ENCODE measurements around the gene PBRM1. TPM values are rescaled to one million over a fixed set of nuclear protein-coding genes. Genes with fewer than 3 reads are reported as not detected.

PBRM1 gene
- total and polyA plus RNA-seq, 2 of the 8 experiments (the other 6 are each of a cell fraction or from before 2014, with no cell fraction given): 19.3 to 65.8 TPM

DNA sequence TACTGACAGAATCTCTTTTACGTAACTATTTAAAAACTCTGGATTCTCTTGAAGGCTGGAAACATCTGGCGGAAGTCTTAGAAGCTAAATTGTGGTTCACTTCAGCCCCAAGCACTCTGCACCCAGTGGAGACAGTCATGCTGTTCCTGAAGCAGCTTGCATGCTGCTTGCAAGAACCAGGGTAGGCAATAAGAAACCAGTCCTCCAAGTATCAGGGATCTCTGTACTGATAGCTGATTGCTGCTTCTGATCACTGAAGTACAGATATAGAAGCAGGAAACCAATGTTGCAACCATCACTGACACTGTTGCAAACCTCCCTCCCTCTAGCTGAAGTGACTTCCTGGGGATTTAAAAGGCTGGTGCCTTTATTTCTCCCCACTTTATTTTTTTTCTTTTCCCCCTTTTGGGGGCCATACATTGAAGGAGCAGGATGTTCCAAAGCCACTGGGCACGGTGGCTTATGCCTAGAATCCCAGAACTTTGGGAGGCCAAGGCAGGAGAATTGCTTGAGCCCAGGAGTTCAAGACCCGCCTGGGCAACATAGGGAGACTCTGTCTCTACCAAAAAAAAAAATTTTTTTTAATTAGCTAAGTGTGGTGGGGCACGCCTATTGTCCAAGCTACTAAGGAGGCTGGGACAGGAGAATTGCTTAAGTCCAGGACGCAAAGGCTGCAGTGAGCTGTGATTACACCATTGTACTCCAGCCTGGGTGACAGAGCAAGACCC lies 35.5 kb upstream of the PBRM1 start:
- Histone ChIP-seq H3K79me1 (ENCODE audit: low read depth, low read length) (no peaks in the 10 kb centered on the region), H2AK5ac (ENCODE audit: low read depth, low read length) (no peak overlapping the region), H3K27me3 (replicated peaks in 1 of 4; ENCODE audit: control insufficient read depth in 3 of 4, extremely low read depth in 1 of 4, insufficient read depth in 3 of 4, low read length in 3 of 4) (no peaks in the 10 kb centered on the region), H3K79me2 (ENCODE audit: control insufficient read depth in 1 of 2, insufficient read depth in 2 of 2, low read length in 2 of 2) (no peaks in the 10 kb centered on the region), H3K27ac (ENCODE audit: low read depth, low read length) (no peak overlapping the region), H3K9me3 (ENCODE audit: insufficient read depth in 2 of 2, low read depth in 1 of 2, low read length in 1 of 2) (no peaks in the 10 kb centered on the region), H2BK5ac (ENCODE audit: low read depth, low read length) (no peak overlapping the region), H2BK120ac (replicated peaks; ENCODE audit: low read depth, low read length) (no peak overlapping the region), H2AFZ (ENCODE audit: low read length) (no peak overlapping the region), H4K20me1 (replicated peaks in 1 of 2; ENCODE audit: control insufficient read depth in 1 of 2, insufficient read depth in 2 of 2, low read length in 2 of 2) (no peaks in the 10 kb centered on the region), H4K5ac (ENCODE audit: insufficient read length, low read depth, low read length) (no peak overlapping the region), H3K4me3 (ENCODE audit: extremely low read depth in 1 of 4, insufficient read depth in 2 of 4, low read depth in 3 of 4, low read length in 4 of 4) (no peak overlapping the region), H3K56ac (replicated peaks; ENCODE audit: insufficient read length, low read depth, low read length) (no peak overlapping the region), H3K18ac (ENCODE audit: extremely low read depth, low read length) (no peak overlapping the region), H3K14ac (ENCODE audit: insufficient read length) (no peak overlapping the region), H3K23me2 (ENCODE audit: low read depth, low read length) (no peaks in the 10 kb centered on the region), H3K4me2 (ENCODE audit: insufficient read depth in 1 of 2, low read depth in 2 of 2, low read length in 2 of 2) (no peak overlapping the region), H3K4me1 (replicated peaks in 1 of 4; ENCODE audit: control insufficient read depth in 3 of 4, insufficient read depth in 4 of 4, low read length in 3 of 4) (no peaks in the 10 kb centered on the region), H2BK12ac (ENCODE audit: low read depth, low read length) (no peak overlapping the region), H3K9ac (replicated peaks in 1 of 4; ENCODE audit: extremely low read depth in 1 of 4, low read depth in 3 of 4, low read length in 3 of 4) (no peak overlapping the region), H2BK15ac (ENCODE audit: low read length) (no peak overlapping the region), H4K91ac (replicated peaks; ENCODE audit: insufficient read length, low read length) (no peak overlapping the region), H3K36me3 (ENCODE audit: control insufficient read depth in 2 of 4, insufficient read depth in 4 of 4, low read length in 3 of 4) (no peaks in the 10 kb centered on the region; a peak in 1 of 8 replicates), H3K23ac (ENCODE audit: insufficient read length) (no peak overlapping the region), H4K8ac (ENCODE audit: extremely low read depth, insufficient read depth, low read length) (no peak overlapping the region), H2BK20ac (ENCODE audit: low read length) (no peak overlapping the region), H3K4ac (replicated peaks; ENCODE audit: insufficient read length, low read depth, low read length) (no peak overlapping the region)
- CTCF ChIA-PET (ENCODE audit: partially characterized antibody): no interaction called here
- DNase-seq (ENCODE audit: low read depth in 1 of 2, low spot score in 2 of 2): no peak
- FAIRE-seq: no peak
- POLR2A ChIA-PET (ENCODE audit: partially characterized antibody): interaction anchor here (0.8 to 8.9 kb wide), 4 partner anchors 11 to 159 kb away, joined by 3 to 106 read pairs (median 4); partner anchors contain the start of genes GNL3 and PBRM1
- no peak for TF ChIP-seq CHD2 (IDR thresholded peaks at IDR 0.05; ENCODE audit: low read length)
- TF ChIP-seq RFX5 (IDR thresholded peaks at IDR 0.05; ENCODE audit: borderline replicate concordance, low read depth, low read length): no peak
- no peak for TF ChIP-seq BRCA1 (IDR thresholded peaks at IDR 0.05; ENCODE audit: low read depth, low read length)
- TF ChIP-seq, protein P1, sequence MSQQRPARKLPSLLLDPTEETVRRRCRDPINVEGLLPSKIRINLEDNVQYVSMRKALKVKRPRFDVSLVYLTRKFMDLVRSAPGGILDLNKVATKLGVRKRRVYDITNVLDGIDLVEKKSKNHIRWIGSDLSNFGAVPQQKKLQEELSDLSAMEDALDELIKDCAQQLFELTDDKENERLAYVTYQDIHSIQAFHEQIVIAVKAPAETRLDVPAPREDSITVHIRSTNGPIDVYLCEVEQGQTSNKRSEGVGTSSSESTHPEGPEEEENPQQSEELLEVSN (IDR thresholded peaks at IDR 0.05): no peak
- no peak for TF ChIP-seq KDM4A (IDR thresholded peaks at IDR 0.05; ENCODE audit: low read depth, low read length, severe bottlenecking)
- no peak for TF ChIP-seq GABPA (IDR thresholded peaks at IDR 0.05; ENCODE audit: borderline replicate concordance, insufficient read depth, low read length)
- no peak for TF ChIP-seq SAP30 (IDR thresholded peaks at IDR 0.05; ENCODE audit: insufficient read depth, insufficient replicate concordance, low read length)
- no peak for TF ChIP-seq HDAC2 (IDR thresholded peaks at IDR 0.05; ENCODE audit: borderline replicate concordance in 1 of 2, low read depth in 2 of 2, low read length in 2 of 2)
- TF ChIP-seq GTF2F1 (IDR thresholded peaks at IDR 0.05; ENCODE audit: borderline replicate concordance, low read depth, low read length): no peak
- no peak for TF ChIP-seq MAFK (IDR thresholded peaks at IDR 0.05; ENCODE audit: low read depth, low read length)
- TF ChIP-seq RNF2 (IDR thresholded peaks at IDR 0.05; ENCODE audit: borderline replicate concordance, low read depth, low read length, missing control alignments, poor library complexity, severe bottlenecking): no peak
- WGBS, 2 experiments (ENCODE audit: extremely low coverage in 1 of 2, insufficient coverage in 1 of 2, insufficient read length in 1 of 2, insufficient replicate concordance in 2 of 2, low coverage in 1 of 2, low lambda C conversion rate in 2 of 2, missing lambda C conversion rate in 1 of 2): 96% methylated on average over 6 of the region's 6 CpGs; no CpG with 5 or more reads in 1 of the 2 experiments

All from H1 (cell line).